Effector CD4-positive, alpha-beta T cell (primary cell): ENCODE data around the gene C1QTNF8.
A peak's percentile ranks its signal among the peaks of the same experiment; 100 is the strongest.

Experiments used
- DNase-seq: peaks from one replicate; pipeline ENCODE4 v3.0.0-alpha.2; 2020

The C1QTNF8 gene

DNA sequence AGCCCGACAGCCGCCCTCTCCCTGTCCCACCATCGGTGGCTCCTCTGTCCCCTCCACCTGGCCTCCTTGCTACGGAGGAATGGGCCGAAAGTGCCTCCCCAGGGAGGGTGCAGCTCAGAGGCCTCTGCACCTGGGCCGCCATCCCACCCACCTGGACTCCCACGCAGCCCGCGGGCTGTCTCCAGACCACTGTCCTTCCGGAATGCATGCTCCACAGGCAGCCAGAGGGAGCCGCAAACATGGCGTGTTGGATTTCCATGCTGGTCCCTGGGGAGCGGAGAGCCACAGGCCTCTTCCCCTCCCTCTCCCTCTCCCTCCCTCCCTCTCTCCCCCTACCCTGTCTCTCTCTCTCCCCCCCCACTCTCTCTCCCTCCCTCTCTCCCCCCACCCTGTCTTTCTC, 20.5 kb downstream of the C1QTNF8 start:
- DNase-seq, result no peak

DNA sequence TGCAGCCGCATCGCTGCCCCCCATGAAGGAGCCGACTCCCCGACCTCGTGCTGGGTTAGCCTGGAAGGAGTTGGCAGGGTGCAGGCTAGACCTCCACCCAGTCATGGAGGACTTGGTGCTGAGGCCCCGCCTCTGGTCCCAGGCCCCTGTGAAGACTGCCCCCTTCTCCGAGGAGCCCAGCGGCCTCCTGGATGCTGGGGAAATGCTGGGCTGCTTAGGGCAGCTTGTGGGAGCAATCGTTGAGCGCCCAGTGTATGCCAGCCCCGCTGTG, 21.7 kb downstream of the C1QTNF8 start:
- DNase-seq, result no peak

DNA sequence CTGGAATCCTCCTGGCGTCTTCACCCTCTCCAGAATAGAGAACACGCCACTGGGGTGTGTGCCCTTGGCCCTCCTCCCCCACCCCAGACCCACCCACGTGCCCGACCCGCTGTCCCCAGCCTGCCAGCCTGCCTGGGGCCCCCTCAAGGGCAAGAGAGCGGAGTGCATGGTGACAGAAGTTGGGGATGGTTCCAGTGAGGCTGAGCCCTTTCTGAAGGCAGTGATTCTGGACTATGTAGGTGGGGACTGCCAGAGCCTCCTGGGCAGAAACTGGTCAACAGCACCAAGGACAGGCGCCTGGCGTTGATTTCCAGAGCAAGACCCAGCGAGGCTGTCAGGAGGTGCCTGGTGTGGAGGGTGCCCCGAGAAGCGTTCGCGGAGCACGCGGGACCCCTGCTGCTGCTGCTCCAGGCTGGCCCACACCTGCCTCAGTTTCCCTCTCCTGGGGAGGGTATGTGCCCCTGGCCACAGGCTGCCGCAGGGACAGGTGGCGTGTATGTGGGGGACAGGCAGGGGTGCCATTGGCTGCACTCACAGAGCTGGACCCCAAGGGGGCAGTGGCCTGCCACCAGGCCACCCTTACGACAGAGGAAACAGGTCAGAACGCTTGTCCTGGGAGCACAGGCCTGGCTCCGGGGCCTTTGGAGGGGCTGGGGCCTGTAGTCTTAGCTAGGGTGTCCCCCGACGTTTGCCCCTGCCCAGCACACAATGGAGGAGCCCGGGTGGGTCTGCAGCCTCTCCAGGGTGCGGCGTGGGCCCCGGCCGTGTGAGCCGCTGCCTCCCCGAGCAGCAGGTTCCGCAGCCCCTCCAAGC, 22.3 kb downstream of the C1QTNF8 start:
- no peak for DNase-seq

DNA sequence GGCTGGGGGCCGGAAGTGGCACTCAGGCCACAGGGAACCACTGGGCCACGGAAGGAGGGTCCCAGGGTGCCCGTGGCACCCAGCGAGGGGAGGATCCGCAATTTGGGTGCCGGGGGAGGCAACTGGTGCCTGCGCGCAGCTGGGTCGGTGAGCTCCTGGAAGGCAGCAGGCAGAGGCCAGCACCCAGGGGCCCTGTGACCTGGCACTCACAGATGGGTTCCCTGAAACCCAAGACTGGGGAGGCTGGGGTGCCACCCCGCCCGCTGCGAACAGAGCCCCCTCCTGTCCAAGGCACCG, 22.8 kb downstream of the C1QTNF8 start:
- no peak for DNase-seq

DNA sequence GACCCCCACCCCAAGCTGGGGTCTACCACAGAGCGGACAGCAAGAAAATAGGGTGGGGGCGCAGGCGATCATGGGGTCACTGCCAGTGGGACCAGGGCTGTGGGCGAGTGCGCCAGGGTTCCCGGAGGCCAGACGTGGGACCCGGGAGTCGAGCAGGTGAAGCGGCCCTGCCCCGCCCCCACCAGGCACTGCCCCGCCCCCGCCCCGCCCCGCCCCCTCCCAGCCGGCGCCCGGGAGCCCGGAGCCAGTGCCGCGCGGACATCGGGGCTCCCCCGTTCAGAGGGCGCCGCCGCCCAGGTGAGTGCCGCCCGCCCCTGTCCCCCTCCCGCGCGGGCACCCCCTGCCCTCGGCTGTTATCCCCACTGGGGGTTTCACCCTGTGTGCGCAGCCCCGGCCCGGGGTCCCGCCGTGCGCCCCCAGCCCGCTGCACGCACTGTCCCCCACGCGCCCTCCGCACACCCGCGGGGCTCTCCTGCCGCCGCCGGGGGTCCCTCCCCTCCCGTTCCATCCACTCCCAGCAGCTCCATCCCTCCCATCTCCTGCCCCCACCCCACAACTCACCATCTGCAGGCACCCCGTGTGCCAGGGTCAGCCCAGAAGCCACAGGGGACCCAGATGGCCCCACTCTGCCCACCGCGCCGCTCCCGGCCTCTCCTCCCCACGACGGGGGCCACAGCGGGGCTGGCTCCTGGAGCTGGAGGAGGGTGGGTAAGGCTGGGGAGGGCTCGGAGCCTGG, 23.4 kb downstream of the C1QTNF8 start, which contains the start of gene SSTR5:
Gene SSTR5, plus strand, starts transcription at position 222 of the 736 bp plus-strand sequence. CDS start 6,122 bp downstream, outside the sequence.
- DNase-seq, result no peak

DNA sequence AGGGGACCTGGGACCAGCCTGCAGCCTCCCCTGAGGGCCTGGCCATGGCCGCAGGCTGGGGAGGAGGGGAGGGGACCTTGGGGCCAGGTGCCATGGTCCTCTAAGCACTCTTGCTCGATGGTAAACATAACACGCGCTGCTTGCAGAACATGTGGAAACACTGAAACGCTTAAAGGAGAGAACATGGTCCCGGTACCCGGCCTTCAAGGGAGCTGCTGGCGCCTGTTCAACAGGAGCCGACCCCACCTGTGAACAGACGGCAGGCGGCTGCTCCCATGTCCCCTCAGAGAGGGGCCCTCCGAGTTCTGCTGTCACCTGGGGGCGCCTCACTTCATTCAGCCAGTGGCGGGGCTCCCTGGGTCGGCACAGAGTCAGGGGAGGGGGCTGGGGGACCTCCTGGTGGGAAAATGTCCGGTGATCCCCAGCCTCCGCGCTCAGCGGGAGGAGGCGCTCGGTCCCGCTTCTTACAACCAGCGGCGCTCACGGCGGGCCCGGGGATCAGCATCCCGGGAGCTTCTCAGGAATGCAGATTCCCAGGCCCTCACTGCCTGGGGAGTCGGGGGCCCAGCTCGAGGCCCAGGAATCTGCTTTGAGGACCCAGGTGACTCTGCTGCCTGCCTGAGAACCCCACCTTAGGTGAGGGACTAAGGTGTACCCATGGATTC, 24.4 kb downstream of the C1QTNF8 start:
- no peak for DNase-seq

DNA sequence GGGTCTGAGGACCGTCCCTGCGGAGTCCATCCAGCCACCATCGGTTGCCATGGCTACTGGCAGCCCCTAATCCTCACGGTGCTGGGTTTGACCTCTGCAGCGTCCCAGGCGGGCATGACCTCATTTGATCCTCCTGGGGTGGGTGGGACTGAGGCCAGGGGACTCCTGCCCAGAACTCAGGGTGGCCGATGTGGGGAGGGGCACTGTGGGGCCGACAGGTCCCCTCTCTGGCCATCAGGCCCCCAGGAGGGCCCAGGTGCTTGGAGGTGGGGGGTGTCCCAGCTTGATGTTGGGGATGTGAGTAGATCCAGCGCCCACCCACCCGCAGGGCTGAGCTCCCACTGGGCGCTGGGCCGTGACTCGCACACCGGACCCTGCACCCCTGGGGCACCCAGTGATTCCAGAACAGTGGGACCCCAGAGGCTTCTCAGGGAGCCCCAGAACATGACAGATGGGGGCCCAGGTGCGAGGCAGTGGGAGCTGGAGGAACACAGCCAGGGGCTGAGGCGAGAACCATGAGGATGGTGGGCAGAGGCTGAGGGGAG, 25.1 kb downstream of the C1QTNF8 start:
- no peak for DNase-seq

DNA sequence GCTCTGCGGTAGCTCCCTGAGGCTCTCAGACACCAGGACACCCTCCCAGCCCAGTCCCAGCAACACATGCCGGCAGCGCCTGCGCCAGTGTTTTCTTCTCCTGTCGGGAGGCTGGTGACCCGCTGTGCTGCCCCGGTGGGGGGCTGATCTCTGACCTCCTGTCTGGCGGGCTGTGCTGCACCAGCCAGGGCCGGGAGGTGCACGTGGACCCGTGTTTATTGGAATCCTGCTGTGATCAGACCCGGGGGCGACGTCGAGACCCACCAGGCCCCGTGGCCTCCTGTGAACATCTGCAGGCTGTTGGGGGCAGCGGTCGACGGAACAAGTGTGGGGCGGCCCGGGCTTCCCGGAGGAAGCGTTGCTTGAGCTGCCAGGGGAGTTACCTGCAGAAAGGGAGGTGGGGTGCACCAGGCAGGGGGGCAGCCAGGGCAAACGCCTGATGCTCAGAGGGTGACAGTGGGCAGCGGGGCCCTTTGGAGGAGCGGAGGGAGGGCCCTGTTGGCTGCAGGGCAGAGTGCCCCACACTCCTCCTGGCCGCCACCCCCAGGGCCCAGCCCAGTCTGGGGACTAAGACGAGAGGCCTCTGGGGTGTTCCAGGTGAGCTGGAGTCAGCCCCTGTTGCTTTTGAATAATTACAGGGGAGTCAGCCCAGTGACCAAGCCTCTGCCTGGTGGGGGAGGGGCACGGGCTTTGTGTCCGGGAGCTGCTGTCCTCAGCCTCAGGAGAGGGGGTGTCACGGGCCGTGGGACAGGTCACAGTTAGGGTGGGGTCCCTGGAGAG, 25.8 kb downstream of the C1QTNF8 start:
- DNase-seq, result no peak

DNA sequence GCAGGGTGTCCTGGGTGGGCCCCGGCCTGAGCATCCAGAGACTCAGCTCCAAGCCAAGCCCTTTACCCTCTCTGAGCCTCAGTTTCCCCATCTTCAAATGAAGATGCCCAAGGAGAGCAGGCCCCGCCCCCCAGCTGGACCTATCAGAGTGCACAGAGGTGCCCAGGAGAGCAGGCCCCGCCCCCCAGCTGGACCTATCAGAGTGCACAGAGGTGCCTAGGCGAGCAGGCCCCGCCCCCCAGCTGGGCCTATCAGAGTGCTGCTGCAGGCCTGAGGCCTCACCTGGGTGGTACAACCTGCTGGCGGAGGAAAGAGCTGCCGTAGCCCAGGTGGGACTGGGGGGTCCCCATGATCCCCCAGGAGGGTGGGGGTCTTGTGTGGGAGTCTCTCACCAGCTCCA, 26.9 kb downstream of the C1QTNF8 start:
- no peak for DNase-seq

DNA sequence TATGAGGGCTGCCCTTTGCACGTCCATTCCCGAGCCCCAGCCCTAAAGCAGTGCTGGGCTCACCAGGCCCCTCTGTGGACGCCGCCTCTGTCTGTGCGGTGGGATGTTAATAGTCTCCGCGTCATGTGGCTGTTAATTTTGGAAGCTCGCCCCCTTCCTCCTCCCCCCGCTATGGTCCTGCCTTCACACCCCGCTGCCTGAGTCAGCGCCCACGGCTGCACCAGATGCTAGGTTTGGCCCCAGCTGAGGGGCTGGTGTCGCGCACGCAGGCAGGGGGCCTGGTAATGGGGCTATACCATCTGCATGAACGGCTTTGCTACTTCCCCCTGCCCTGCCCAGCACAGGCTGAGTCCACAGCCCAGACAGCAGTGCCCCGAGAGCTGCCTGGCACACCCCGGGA, 27.6 kb downstream of the C1QTNF8 start:
- no peak for DNase-seq

DNA sequence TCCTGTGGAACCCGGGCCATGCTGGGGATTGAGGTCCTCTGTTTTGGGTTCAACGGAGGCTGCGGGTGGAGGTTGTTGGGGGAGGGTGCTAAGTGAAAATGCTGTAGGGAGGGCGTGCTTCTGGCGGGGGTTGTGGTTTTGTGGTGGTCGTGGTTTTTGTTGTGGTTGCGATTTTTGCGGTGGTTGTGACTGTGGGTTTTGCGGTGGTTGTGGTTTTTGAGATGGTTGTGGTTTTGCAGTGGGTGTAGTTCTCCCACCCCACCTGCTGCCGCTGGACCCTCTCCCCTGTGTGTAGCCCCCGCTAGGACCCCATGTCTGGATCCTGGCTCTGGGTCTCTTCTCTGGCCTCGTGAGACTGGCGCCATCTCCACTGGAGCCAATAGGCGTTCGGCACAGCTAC, 28.4 kb downstream of the C1QTNF8 start:
- no peak for DNase-seq

DNA sequence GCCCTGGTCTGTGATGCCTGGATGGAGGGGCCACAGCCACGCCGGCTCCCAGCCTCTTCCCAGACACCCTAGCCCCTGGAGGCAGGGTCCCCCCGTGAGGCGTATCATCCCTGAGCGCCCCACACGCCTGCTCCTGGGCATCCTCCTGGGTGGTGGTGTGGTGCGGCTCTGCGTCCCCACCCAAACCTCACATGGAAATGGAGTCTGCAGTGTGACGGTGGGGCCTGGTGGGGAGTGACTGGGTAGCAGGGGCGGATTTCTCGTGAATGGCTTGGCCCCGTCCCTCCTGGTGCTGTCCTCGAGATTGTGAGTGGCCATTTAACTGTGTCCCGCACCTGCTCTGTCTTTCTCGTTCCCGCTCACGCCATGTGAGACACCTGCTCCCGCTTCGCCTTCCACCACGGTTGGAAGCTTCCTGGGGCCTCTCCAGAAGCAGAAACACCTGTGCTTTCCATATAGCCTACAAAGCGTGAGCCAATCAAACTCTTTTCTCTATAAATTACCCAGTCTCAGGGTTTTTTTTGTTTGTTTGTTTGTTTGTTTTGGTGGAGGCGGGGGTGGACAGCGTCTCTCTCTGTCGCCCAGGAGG, 29.4 kb downstream of the C1QTNF8 start:
- DNase-seq, result no peak

DNA sequence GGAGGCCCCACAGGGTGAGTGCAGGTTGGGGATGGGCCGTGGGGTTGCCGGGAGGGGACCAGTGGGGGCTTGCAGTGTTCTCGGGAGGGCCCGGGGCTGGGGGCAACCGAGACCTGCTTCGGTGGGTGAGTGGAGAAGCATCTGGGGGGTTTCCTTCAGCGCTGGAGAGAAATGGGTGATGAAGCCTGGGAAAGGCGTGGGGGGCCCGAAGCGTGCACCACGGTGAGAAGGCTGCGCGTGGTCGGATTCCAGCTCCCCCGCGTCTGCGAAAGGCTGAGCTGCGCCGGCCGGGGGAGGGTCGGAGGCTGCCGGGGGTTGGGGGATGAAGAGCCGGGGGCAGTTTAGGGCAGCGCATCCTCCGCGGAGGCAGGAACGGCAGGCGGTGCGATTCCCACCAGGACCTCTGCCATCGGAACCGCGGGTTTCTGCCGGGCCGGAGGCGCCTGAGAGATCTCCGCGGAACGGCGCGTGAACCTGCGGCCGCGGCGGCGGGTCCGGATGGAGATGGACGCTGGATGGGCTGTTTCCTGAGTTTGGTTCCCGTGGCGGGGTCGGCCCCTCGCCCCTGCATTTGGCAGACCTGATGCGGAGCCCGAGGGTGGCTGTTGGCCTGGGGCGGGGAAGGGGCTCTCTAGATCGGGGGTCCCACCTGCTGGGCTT, 30.4 kb downstream of the C1QTNF8 start:
- DNase-seq, result no peak

DNA sequence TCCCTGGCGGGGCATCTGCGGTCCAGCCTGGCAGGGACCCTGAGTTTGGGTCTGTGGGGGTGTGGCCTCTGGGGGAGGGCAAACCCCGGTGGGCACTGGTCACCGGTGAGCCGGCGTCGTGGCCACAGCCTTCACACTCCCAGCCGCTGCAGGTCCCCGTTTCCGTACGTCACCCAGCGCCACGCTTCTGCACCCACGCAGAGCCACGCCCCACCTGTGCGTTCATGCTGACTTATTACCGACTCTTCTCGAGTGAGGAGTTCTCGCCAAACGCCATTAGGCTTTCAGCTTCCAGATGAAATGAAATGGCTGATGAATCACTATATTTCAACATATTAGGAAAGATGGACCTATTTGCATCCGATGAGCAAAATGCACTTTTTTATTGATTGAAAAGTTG, 32.3 kb downstream of the C1QTNF8 start:
- DNase-seq, result no peak

DNA sequence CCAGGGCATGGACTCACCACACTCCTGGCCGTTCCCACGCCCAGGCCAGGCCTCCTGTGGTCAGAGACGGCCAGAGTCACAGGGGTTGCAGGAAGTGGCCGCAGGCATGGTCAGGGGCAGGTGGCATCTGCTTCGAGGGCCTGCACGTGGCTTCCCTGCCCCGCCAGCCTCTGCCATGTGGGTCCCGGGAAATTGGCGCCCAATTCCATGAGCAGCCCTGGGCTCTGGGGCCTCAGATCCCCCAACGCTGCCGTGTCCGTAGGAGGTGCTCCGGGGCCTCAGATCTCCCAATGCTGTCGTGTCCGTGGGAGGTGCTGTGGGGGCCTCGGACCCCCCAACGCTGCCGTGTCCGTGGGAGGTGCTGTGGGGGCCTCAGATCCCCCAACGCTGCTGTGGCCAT, 33.1 kb downstream of the C1QTNF8 start:
- DNase-seq, result no peak

DNA sequence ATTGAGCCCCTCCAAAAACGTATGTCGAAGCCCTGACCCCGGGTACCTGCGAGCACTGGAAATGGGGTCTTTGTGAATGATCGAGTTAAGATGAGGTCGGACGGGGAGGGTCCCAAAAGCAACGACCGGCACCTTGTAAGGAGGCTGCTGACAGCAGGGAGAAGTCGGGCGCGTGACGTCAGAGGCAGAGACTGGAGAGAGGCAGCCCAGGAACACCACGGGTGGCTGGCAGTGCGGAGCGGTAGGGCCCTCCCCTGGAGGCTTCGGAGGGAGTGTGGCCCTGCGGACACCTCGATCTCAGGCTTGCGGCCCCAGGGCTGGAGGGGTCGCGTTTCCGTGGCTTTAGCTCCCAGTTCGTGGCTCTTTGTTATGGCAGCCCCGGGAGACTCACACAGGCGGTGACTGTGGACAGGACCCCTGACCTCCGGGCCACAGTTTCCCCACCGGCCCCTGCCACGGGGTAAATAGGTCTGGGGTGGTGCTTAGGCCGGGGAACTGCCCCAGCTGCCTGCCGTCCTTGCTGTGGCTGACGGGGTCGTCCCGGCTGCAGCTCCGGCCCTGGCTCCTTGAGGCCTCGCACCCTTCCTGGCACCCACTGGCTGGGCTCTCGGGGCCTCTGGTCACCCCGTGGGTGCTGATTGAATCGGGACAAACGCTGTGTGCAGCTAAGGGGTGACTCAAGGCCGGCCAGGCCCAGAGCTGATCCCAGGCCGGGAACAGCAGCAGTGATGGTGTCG, 34.1 kb downstream of the C1QTNF8 start:
- no peak for DNase-seq

DNA sequence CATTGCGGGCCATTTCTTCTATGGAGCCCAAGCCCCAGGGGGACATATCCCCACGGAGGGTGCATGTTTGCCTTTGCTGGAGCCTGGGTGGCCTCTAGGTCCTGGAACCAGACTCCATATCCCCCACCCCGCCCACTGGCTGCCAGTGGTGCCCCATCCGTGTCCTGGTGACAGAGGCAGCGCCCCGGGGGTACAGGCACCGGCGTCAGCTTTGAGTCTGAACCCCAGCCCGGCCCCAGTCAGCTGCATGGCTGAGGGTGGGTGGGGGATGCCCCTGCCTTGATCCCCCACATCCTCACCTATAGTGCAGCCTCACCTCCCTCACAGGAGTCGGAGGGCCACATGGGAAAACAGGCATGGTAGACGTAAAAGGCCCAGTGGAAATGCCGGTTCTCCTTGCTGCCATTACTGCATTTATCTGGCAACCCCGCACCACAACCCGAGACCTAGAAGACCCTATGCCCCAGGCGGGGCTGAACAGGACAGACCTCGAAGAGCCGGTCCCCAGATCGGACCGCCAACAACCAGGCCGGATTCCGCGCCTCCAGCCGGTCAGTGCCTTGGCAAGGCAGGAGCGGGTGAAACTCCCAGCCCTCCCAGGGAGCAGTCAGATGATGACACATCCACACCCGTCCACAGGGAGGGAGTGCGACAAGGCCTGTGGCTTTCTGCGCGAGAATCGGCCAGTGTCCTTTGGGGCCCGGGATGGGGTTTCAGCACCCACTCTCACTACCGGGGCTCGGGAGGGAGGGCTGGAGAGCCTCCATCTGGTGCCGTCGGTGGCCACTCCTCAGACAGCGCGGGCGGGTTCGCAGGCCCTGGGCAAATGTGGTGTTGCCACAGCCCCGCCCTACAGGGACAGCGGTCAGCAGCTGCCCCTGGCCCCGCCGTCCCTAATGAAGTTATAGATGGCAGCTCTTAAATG, 35.4 kb downstream of the C1QTNF8 start:
- no peak for DNase-seq

DNA sequence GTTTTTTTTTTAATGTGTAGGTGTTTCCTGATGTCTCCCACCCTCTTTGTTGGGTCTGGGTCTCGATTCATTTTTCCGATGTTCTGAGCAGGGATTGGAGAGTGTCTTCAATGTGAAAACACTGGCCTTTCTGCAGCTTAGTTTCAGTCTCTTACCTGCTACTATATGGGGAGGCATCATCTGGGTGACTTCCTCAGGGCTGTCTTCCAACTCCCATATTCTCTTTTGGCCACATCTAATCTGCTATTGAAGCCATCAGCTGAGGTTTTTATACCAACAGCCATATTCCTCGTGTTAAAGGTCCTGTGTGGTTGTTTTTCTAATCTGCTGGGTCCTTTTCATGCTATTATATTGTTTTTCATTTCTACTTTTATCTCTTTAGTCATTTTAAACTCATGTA, 36.7 kb downstream of the C1QTNF8 start:
- DNase-seq, result no peak

DNA sequence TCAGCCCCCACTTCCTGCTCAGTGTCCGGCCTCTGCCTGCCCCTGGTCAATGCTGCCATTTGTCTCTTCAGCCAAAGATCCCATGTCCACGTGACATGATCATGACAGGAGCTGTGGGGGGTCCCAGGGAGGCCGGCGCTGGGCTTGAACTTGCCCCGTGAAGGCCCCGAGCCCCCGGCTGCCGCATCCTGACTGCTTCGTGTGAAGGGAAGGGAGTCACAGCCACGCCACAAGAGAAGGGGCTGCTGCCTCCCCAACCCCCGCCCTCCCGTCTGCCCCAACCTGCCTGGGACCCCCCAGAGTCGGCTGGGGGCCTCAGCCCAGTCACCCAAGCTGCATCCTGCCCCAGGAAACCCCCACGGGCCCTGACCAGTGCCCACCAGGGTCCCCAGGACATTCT, 37.8 kb downstream of the C1QTNF8 start:
- no peak for DNase-seq

DNA sequence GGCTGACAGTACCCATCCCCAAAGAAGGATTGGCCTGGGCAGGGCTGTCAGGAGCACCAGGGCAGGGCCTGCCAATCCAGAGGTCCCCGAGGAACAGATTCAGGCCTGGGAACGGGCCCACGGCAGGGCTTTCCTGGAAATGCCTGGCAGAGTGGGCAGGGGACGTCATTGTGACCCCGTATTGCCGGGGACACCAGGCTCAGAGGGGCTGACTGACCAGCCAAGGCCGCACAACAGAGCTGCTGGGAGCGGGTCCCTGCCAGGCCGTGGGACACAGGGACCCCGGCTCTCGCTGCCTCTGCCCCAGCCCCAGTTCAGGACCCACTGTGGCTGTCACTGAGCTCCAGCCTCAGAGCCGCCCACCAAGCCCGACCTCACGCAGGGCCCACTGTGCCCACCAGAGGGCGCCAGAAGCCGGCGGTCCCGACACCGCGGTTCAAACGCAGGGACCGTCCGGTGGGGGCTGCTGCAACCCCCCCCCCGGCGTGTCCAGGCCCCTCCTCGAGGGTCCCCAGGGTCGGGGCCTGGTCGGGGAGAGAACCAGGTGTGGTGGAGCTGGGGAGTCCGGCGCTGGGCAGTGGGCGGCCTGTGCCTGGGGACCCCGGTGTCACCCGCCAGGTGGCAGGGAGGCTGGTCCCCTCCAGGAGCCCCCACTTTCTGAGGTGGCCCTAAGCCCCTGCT, 38.7 kb downstream of the C1QTNF8 start:
- DNase-seq, result peak; percentile 52
